A673 (cell line): ENCODE data around the gene RAN.

Experiments used
- EZH2 ChIP-seq: fragments of 200-600 bp; sonication (generic); IDR thresholded peaks from 2 replicates; pipeline ENCODE4 v1.6.1; 2017; ENCODE audit warnings: borderline replicate concordance, low read depth, mild to moderate bottlenecking, mixed read lengths, antibody characterized with exemption, low read length; ENCODE audit not compliant: poor library complexity, severe bottlenecking
- TF ChIP-seq, protein P1 (sequence below): fragments of 300-800, 200-600 bp; sonication (generic); conservative IDR thresholded peaks from 2 replicates; pipeline ENCODE4 v1.5.1; 2017; ENCODE audit warnings: low read depth, mild to moderate bottlenecking, antibody characterized with exemption, low read length, moderate library complexity, mixed read lengths

DNA sequence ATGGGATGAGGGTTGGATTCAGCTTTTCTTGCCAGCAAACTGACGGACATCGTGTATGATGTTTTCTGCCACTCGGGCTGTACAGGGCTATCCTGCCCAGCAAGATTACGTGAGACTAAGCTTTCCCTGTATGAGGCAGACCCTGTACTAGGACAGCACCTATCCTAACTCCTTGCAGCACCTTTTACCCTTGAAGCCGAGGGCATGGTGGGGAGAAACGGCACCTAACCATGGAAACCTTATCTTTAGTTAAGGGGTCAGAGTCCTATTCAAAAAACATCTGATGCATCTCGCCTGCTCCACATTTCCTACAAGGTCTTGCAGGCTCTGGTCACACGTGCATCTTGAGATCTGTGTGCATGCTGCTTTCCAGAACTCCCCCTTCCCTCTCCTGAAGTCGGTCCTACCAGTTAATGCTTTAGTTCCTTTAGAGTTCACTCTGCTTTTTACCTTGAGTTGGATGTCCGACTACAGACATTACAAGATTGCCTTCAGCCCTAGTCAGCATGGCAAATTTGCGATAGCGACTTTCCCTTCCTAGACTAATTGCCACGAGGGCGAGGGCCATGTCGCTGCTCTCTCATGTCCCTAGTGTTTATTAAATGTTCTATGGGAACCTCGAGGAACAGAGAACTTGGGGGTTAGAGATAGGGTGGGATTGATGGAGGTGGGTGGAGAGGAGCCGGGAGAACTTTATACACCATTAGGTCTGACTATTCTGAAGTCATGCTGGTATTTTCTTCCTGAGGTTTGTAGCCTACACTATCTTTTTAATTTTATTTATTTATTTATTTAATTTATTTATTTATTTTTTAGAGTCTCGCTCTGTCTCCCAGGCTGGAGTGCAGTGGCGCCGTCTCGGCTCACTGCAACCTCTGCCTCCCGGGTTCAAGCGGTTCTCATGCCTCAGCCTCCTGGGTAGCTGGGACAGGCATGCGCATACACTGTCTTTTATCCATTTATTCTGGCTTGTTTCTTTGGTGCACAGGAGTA, 6.6 kb downstream of the RAN start:
- TF ChIP-seq, protein P1, sequence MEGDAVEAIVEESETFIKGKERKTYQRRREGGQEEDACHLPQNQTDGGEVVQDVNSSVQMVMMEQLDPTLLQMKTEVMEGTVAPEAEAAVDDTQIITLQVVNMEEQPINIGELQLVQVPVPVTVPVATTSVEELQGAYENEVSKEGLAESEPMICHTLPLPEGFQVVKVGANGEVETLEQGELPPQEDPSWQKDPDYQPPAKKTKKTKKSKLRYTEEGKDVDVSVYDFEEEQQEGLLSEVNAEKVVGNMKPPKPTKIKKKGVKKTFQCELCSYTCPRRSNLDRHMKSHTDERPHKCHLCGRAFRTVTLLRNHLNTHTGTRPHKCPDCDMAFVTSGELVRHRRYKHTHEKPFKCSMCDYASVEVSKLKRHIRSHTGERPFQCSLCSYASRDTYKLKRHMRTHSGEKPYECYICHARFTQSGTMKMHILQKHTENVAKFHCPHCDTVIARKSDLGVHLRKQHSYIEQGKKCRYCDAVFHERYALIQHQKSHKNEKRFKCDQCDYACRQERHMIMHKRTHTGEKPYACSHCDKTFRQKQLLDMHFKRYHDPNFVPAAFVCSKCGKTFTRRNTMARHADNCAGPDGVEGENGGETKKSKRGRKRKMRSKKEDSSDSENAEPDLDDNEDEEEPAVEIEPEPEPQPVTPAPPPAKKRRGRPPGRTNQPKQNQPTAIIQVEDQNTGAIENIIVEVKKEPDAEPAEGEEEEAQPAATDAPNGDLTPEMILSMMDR: no peak
- no peak for TF ChIP-seq EZH2
